ENCODE results near the gene AKT3. TPM values are rescaled to one million over a fixed set of nuclear protein-coding genes. Genes with fewer than 3 reads are reported as not detected.

Gene AKT3
- total and polyA plus RNA-seq, 2 experiments from 2014 or later = 3.5 to 13.0 TPM

GRCh38 chr1:243792401-243792800 is 57.6 kb downstream of the AKT3 start:
- 64% methylated on average over 2 of the region's 2 CpGs for WGBS (ENCODE audit: low lambda C conversion rate, missing lambda C conversion rate)
- H3K9me2 ChIP-seq (replicated peaks; ENCODE audit: insufficient read depth) = no peaks in the 10 kb centered on the region
- no peak overlapping the region for H3K4me3 ChIP-seq

GRCh38 chr1:243791586-243792267 is 58.3 kb downstream of the AKT3 start:
- no peak for TF ChIP-seq EZH2phosphoT487 (IDR thresholded peaks at IDR 0.05; ENCODE audit: low read depth, severe bottlenecking, unreplicated experiment)
- no peak for TF ChIP-seq CTCF (IDR thresholded peaks at IDR 0.05; ENCODE audit: poor library complexity)
- no peak for TF ChIP-seq EZH2 (IDR thresholded peaks at IDR 0.05; ENCODE audit: borderline replicate concordance)
- no peaks in the 10 kb centered on the region for H4K20me1 ChIP-seq (ENCODE audit: insufficient read depth, poor library complexity, severe bottlenecking)
- DNase-seq (ENCODE audit: low spot score) = no peak
- H3K9me3 ChIP-seq (ENCODE audit: low read depth) = no peaks in the 10 kb centered on the region
- no peak overlapping the region for H3K4me3 ChIP-seq
- no peaks in the 10 kb centered on the region for H3K9me2 ChIP-seq (replicated peaks; ENCODE audit: insufficient read depth)
- H2AFZ ChIP-seq = no peak overlapping the region
- H3K79me2 ChIP-seq = no peaks in the 10 kb centered on the region
- 64% methylated on average over 4 of the region's 4 CpGs for WGBS (ENCODE audit: low lambda C conversion rate, missing lambda C conversion rate)
- no peak overlapping the region for H3K4me2 ChIP-seq
- H3K27me3 ChIP-seq = no peaks in the 10 kb centered on the region
- no peaks in the 10 kb centered on the region for H3K36me3 ChIP-seq (replicated peaks; ENCODE audit: insufficient read depth, low read depth)
- peaks cover 9% of the 10 kb centered on the region for H3K4me1 ChIP-seq (ENCODE audit: insufficient read depth)
- peak overlapping the region; percentile 8 for H3K27ac ChIP-seq

More at GRCh38 chr1:243792401-243792800, 57.6 kb downstream of the AKT3 start:
- Histone ChIP-seq H3K4me1 (ENCODE audit: insufficient read depth) (peaks cover 9% of the 10 kb centered on the region), H4K20me1 (ENCODE audit: insufficient read depth, poor library complexity, severe bottlenecking) (no peaks in the 10 kb centered on the region), H2AFZ (no peak overlapping the region), H3K4me2 (peak overlapping the region; percentile 26), H3K27ac (peak overlapping the region; percentile 8), H3K9me3 (ENCODE audit: low read depth) (no peaks in the 10 kb centered on the region), H3K27me3 (no peaks in the 10 kb centered on the region), H3K36me3 (replicated peaks; ENCODE audit: insufficient read depth, low read depth) (no peaks in the 10 kb centered on the region), H3K79me2 (no peaks in the 10 kb centered on the region)
- TF ChIP-seq CTCF (IDR thresholded peaks at IDR 0.05; ENCODE audit: poor library complexity) (no peak), EZH2phosphoT487 (IDR thresholded peaks at IDR 0.05; ENCODE audit: low read depth, severe bottlenecking, unreplicated experiment) (no peak), EZH2 (IDR thresholded peaks at IDR 0.05; ENCODE audit: borderline replicate concordance) (no peak)
- DNase-seq (ENCODE audit: low spot score) = no peak

- 81% methylated on average over 3 of the region's 3 CpGs for WGBS (ENCODE audit: low lambda C conversion rate, missing lambda C conversion rate)
- TF ChIP-seq EZH2phosphoT487 (IDR thresholded peaks at IDR 0.05; ENCODE audit: low read depth, severe bottlenecking, unreplicated experiment) (no peak), CTCF (IDR thresholded peaks at IDR 0.05; ENCODE audit: poor library complexity) (no peak)
- H3K27me3 ChIP-seq = no peaks in the 10 kb centered on the region
- H2AFZ ChIP-seq = no peak overlapping the region
- H3K4me2 ChIP-seq = no peak overlapping the region
- H3K79me2 ChIP-seq = no peaks in the 10 kb centered on the region
- H3K4me1 ChIP-seq (ENCODE audit: insufficient read depth) = peaks cover 9% of the 10 kb centered on the region
- no peaks in the 10 kb centered on the region for H3K9me2 ChIP-seq (replicated peaks; ENCODE audit: insufficient read depth)
- H3K27ac ChIP-seq = no peak overlapping the region
- no peaks in the 10 kb centered on the region for H3K36me3 ChIP-seq (replicated peaks; ENCODE audit: insufficient read depth, low read depth)
- H4K20me1 ChIP-seq (ENCODE audit: insufficient read depth, poor library complexity, severe bottlenecking) = no peaks in the 10 kb centered on the region
- no peak for DNase-seq (ENCODE audit: low spot score)
- H3K4me3 ChIP-seq = no peak overlapping the region
- no peaks in the 10 kb centered on the region for H3K9me3 ChIP-seq (ENCODE audit: low read depth)
Measured at GRCh38 chr1:243790404-243790803, 59.6 kb downstream of the AKT3 start.
